Activated naive CD8-positive, alpha-beta T cell (primary cell): Measurements from ENCODE around the gene TRMT61A.
"Not testable (repeated sequence)": the region's sequence is repeated elsewhere in the genome, so short reads cannot be mapped to it uniquely, and the experiment has no call there.

Source experiments
- H3K27ac Mint-ChIP-seq: one replicate; pipeline ENCODE4 v1.8.0; 2021; ENCODE audit warnings: mixed read lengths
- H3K27me3 Mint-ChIP-seq: one replicate; pipeline ENCODE4 v1.8.0; 2021; ENCODE audit warnings: mixed read lengths
- H3K36me3 Mint-ChIP-seq: one replicate; pipeline ENCODE4 v1.8.0; 2021; ENCODE audit warnings: mixed read lengths
- H3K4me1 Mint-ChIP-seq: one replicate; pipeline ENCODE4 v1.8.0; 2021; ENCODE audit warnings: low read depth, mixed read lengths
- H3K4me3 Mint-ChIP-seq: one replicate; pipeline ENCODE4 v1.8.0; 2021; ENCODE audit warnings: mild to moderate bottlenecking, mixed read lengths
- H3K9me3 Mint-ChIP-seq: one replicate; pipeline ENCODE4 v1.8.0; 2021; ENCODE audit warnings: low read depth, mixed read lengths

The TRMT61A gene

GRCh38 chr14:103501921-103502669 lies 26.9 kb upstream of the TRMT61A start:
- Mint-ChIP-seq H3K4me1 (peaks cover 11% of the 10 kb centered on the region), H3K4me3 (no peak overlapping the region), H3K9me3 (no peaks in the 10 kb centered on the region), H3K27me3 (no peaks in the 10 kb centered on the region), H3K27ac (peak overlapping the region; percentile 43), H3K36me3 (peaks cover 5% of the 10 kb centered on the region)

- H3K4me1 Mint-ChIP-seq: peaks cover 11% of the 10 kb centered on the region
- H3K9me3 Mint-ChIP-seq: no peaks in the 10 kb centered on the region
- H3K27ac Mint-ChIP-seq: no peak overlapping the region
- H3K4me3 Mint-ChIP-seq: no peak overlapping the region
- peaks cover 5% of the 10 kb centered on the region for H3K36me3 Mint-ChIP-seq
- no peaks in the 10 kb centered on the region for H3K27me3 Mint-ChIP-seq
Measured at GRCh38 chr14:103502877-103503276, 26.1 kb upstream of the TRMT61A start.

- Mint-ChIP-seq H3K9me3 (no peaks in the 10 kb centered on the region), H3K4me1 (peaks cover 11% of the 10 kb centered on the region), H3K27me3 (no peaks in the 10 kb centered on the region), H3K27ac (peak overlapping the region; percentile 58), H3K36me3 (peaks cover 5% of the 10 kb centered on the region), H3K4me3 (no peak overlapping the region)
Measured at GRCh38 chr14:103503296-103503695, 25.7 kb upstream of the TRMT61A start.

- Mint-ChIP-seq H3K4me3 (no peak overlapping the region), H3K9me3 (no peaks in the 10 kb centered on the region), H3K27ac (peak overlapping the region; percentile 50), H3K27me3 (no peaks in the 10 kb centered on the region), H3K4me1 (peaks cover 5% of the 10 kb centered on the region), H3K36me3 (peaks cover 5% of the 10 kb centered on the region)
Measured at GRCh38 chr14:103504991-103505565, 23.9 kb upstream of the TRMT61A start.

GRCh38 chr14:103507751-103508150 lies 21.2 kb upstream of the TRMT61A start:
- no peak overlapping the region for H3K27ac Mint-ChIP-seq
- H3K4me1 Mint-ChIP-seq: peaks cover 2% of the 10 kb centered on the region
- no peak overlapping the region for H3K4me3 Mint-ChIP-seq
- no peaks in the 10 kb centered on the region for H3K27me3 Mint-ChIP-seq
- peaks cover 2% of the 10 kb centered on the region for H3K36me3 Mint-ChIP-seq
- no peaks in the 10 kb centered on the region for H3K9me3 Mint-ChIP-seq

GRCh38 chr14:103508521-103509329 lies 20.3 kb upstream of the TRMT61A start:
- H3K27me3 Mint-ChIP-seq: no peaks in the 10 kb centered on the region
- H3K9me3 Mint-ChIP-seq: no peaks in the 10 kb centered on the region
- H3K27ac Mint-ChIP-seq: peak overlapping the region; percentile 30
- H3K4me1 Mint-ChIP-seq: peaks cover 2% of the 10 kb centered on the region
- no peak overlapping the region for H3K4me3 Mint-ChIP-seq
- H3K36me3 Mint-ChIP-seq: peaks cover 2% of the 10 kb centered on the region

- H3K27me3 Mint-ChIP-seq: no peaks in the 10 kb centered on the region
- H3K9me3 Mint-ChIP-seq: no peaks in the 10 kb centered on the region
- peaks cover 2% of the 10 kb centered on the region for H3K36me3 Mint-ChIP-seq
- no peak overlapping the region for H3K4me3 Mint-ChIP-seq
- no peaks in the 10 kb centered on the region for H3K4me1 Mint-ChIP-seq
- no peak overlapping the region for H3K27ac Mint-ChIP-seq
Measured at GRCh38 chr14:103509864-103510723, 18.9 kb upstream of the TRMT61A start.

GRCh38 chr14:103510724-103511693 lies 18.0 kb upstream of the TRMT61A start:
- Mint-ChIP-seq H3K36me3 (no peaks in the 10 kb centered on the region), H3K4me1 (no peaks in the 10 kb centered on the region), H3K9me3 (no peaks in the 10 kb centered on the region), H3K27me3 (no peaks in the 10 kb centered on the region), H3K4me3 (no peak overlapping the region), H3K27ac (no peak overlapping the region)

GRCh38 chr14:103512180-103512579 lies 16.8 kb upstream of the TRMT61A start:
- H3K27ac Mint-ChIP-seq, H3K36me3 Mint-ChIP-seq, H3K4me3 Mint-ChIP-seq, H3K4me1 Mint-ChIP-seq, H3K9me3 Mint-ChIP-seq, H3K27me3 Mint-ChIP-seq: not testable (repeated sequence)

- Mint-ChIP-seq H3K4me3 (no peak overlapping the region), H3K9me3 (no peaks in the 10 kb centered on the region), H3K27me3 (no peaks in the 10 kb centered on the region), H3K27ac (no peak overlapping the region), H3K36me3 (no peaks in the 10 kb centered on the region), H3K4me1 (no peaks in the 10 kb centered on the region)
Measured at GRCh38 chr14:103512701-103513611, 16.0 kb upstream of the TRMT61A start.

- no peak overlapping the region for H3K27ac Mint-ChIP-seq
- H3K36me3 Mint-ChIP-seq: no peaks in the 10 kb centered on the region
- no peak overlapping the region for H3K4me3 Mint-ChIP-seq
- no peaks in the 10 kb centered on the region for H3K27me3 Mint-ChIP-seq
- no peaks in the 10 kb centered on the region for H3K9me3 Mint-ChIP-seq
- H3K4me1 Mint-ChIP-seq: peaks cover 7% of the 10 kb centered on the region
Measured at GRCh38 chr14:103514596-103515421, 14.2 kb upstream of the TRMT61A start.

GRCh38 chr14:103516426-103517173 lies 12.4 kb upstream of the TRMT61A start:
- no peaks in the 10 kb centered on the region for H3K36me3 Mint-ChIP-seq
- no peaks in the 10 kb centered on the region for H3K27me3 Mint-ChIP-seq
- no peak overlapping the region for H3K27ac Mint-ChIP-seq
- no peak overlapping the region for H3K4me3 Mint-ChIP-seq
- peaks cover 9% of the 10 kb centered on the region for H3K4me1 Mint-ChIP-seq
- no peaks in the 10 kb centered on the region for H3K9me3 Mint-ChIP-seq
